Fibroblast of lung (primary cell): ENCODE measurements around the gene VENTX. TPM values are rescaled to one million over a fixed set of nuclear protein-coding genes. Genes with fewer than 3 reads are reported as not detected.
"Not testable (repeated sequence)": the region's sequence is repeated elsewhere in the genome, so short reads cannot be mapped to it uniquely, and the experiment has no call there.

Experiments used
- DNase-seq, 2 donors: peaks; one replicate each; pipeline versions ENCODE4 v3.0.0 to v3.0.0-alpha.2; 2010; ENCODE audit warnings: low read depth in 2 of 2
- H2AFZ ChIP-seq: 2 replicates; pipeline ENCODE4 v1.5.1; 2012; ENCODE audit warnings: low read length, control low read depth, inconsistent platforms
- H3K27ac ChIP-seq: 2 replicates; pipeline ENCODE4 v1.5.1; 2011; ENCODE audit warnings: low read length, control low read depth; ENCODE audit not compliant: insufficient read depth
- H3K27me3 ChIP-seq: 2 replicates; pipeline ENCODE4 v1.5.1; 2011; ENCODE audit warnings: mild to moderate bottlenecking, low read length; ENCODE audit not compliant: control insufficient read depth, insufficient read depth
- H3K36me3 ChIP-seq: 2 replicates; pipeline ENCODE4 v1.5.1; 2011; ENCODE audit warnings: low read length; ENCODE audit not compliant: control insufficient read depth, insufficient read depth
- H3K4me1 ChIP-seq: 2 replicates; pipeline ENCODE4 v1.5.1; 2011; ENCODE audit warnings: low read length; ENCODE audit not compliant: control insufficient read depth, insufficient read depth; ENCODE audit errors: extremely low read depth
- H3K4me2 ChIP-seq: 2 replicates; pipeline ENCODE4 v1.5.1; 2011; ENCODE audit warnings: low read length, control low read depth; ENCODE audit not compliant: insufficient read depth; ENCODE audit errors: extremely low read depth
- H3K4me3 ChIP-seq, 4 experiments: fragments of 200-600 bp in 1 of 4; sonication (generic) in 1 of 4; replicated peaks in 1 of 4; 2 replicates each; pipeline ENCODE4 v1.5.1; 2011 to 2016; ENCODE audit warnings: low read length in 4 of 4, low read depth in 3 of 4, mild to moderate bottlenecking in 3 of 4, control low read depth in 2 of 4, inconsistent platforms in 1 of 4, mixed read lengths in 1 of 4; ENCODE audit not compliant: insufficient read depth in 1 of 4; ENCODE audit errors: control extremely low read depth in 1 of 4
- H3K79me2 ChIP-seq: 2 replicates; pipeline ENCODE4 v1.5.1; 2012; ENCODE audit warnings: mild to moderate bottlenecking, low read length, inconsistent platforms; ENCODE audit not compliant: control insufficient read depth, insufficient read depth
- H3K9ac ChIP-seq: 2 replicates; pipeline ENCODE4 v1.5.1; 2011; ENCODE audit warnings: mild to moderate bottlenecking, low read length, control low read depth; ENCODE audit not compliant: insufficient read depth
- H3K9me3 ChIP-seq: 2 replicates; pipeline ENCODE4 v1.5.1; 2012; ENCODE audit warnings: low read depth, low read length; ENCODE audit not compliant: control insufficient read depth, insufficient read depth
- H4K20me1 ChIP-seq: 2 replicates; pipeline ENCODE4 v1.5.1; 2011; ENCODE audit warnings: low read length; ENCODE audit not compliant: control insufficient read depth, insufficient read depth; ENCODE audit errors: extremely low read depth
- EZH2 ChIP-seq: IDR thresholded peaks from 2 replicates; pipeline ENCODE4 v1.5.1; 2012; ENCODE audit warnings: low read length, control low read depth, mild to moderate bottlenecking; ENCODE audit errors: missing control alignments
- polyA plus RNA-seq, 2 donors: library from polyadenylated mRNA; depleted of rRNA in 1 of 2; stranded (reverse) in 1 of 2; unstranded in 1 of 2; fragments of >200 nt; gene quantifications; 2 replicates each; pipeline ENCODE4 v1.2.1, GENCODE V29; 2011 to 2012; ENCODE audit warnings: missing spikeins in 1 of 2
- total RNA-seq: library from RNA; depleted of rRNA; stranded (reverse); fragments of >200 nt; gene quantifications from 2 replicates; pipeline ENCODE4 v1.2.1, GENCODE V29; 2014
- TF ChIP-seq, protein P1 (sequence below), 2 donors: IDR thresholded peaks in 1 of 2; conservative IDR thresholded peaks in 1 of 2; 1 replicate in 1 of 2; 2 replicates in 1 of 2; pipeline ENCODE4 v1.5.1; 2011 to 2012; ENCODE audit warnings: low read length in 2 of 2, control low read depth in 1 of 2, inconsistent platforms in 1 of 2, low read depth in 1 of 2, mild to moderate bottlenecking in 1 of 2

VENTX gene
- total and polyA plus RNA-seq, 2 donors (not counting 1 experiment from before 2014, with no cell fraction given), result not detected

DNA sequence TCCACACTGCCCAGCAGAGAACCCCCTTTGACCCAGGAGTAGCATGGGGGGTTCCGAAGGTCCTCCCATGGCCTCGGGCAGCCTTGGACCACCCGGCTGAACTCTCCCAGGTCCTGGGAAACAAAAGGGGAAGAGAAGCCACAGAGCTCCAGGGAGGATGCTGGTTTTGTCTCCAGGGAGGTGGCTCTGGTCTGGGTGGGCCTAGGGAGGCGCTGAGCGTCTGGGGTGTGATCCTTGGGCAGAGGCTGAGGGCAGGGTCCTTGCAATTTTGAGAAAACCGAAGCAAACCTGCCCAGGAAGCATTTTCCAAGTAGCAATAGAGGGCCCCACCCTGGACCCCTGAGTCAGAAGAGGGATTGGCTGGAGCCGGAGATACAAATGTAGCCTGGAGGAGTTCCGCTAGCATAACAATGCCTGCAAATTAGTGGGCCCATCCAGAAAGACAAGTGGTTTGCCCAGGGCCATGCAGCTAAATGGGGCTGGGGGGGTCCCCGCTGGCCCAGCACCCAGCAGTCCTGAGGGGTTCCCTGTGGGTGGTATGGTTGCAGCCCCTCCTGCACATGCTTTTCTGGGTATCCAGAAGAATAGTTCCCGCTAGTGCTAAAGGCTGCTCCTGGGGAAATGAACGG lies 5.6 kb upstream of the VENTX start:
- Histone ChIP-seq H3K4me3 (no peak overlapping the region), H3K79me2 (no peaks in the 10 kb centered on the region), H3K27me3 (peaks cover 35% of the 10 kb centered on the region), H3K9ac (no peak overlapping the region), H3K4me2 (no peak overlapping the region), H3K9me3 (no peaks in the 10 kb centered on the region), H2AFZ (no peak overlapping the region), H4K20me1 (no peaks in the 10 kb centered on the region), H3K36me3 (no peaks in the 10 kb centered on the region), H3K27ac (no peak overlapping the region), H3K4me1 (no peaks in the 10 kb centered on the region)
- DNase-seq, result no peak
- TF ChIP-seq, protein P1, sequence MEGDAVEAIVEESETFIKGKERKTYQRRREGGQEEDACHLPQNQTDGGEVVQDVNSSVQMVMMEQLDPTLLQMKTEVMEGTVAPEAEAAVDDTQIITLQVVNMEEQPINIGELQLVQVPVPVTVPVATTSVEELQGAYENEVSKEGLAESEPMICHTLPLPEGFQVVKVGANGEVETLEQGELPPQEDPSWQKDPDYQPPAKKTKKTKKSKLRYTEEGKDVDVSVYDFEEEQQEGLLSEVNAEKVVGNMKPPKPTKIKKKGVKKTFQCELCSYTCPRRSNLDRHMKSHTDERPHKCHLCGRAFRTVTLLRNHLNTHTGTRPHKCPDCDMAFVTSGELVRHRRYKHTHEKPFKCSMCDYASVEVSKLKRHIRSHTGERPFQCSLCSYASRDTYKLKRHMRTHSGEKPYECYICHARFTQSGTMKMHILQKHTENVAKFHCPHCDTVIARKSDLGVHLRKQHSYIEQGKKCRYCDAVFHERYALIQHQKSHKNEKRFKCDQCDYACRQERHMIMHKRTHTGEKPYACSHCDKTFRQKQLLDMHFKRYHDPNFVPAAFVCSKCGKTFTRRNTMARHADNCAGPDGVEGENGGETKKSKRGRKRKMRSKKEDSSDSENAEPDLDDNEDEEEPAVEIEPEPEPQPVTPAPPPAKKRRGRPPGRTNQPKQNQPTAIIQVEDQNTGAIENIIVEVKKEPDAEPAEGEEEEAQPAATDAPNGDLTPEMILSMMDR (conservative IDR thresholded peaks at IDR 0.05 in 1 of 2, IDR thresholded peaks at IDR 0.05 in 1 of 2; ENCODE audit: low read depth in 1 of 2, low read length in 2 of 2), result no peak
- no peak for TF ChIP-seq EZH2

- not testable (repeated sequence) for H2AFZ ChIP-seq, H3K9ac ChIP-seq, H3K27ac ChIP-seq, H3K36me3 ChIP-seq, H3K79me2 ChIP-seq, H3K4me2 ChIP-seq, H3K9me3 ChIP-seq, DNase-seq, H3K4me3 ChIP-seq, H3K4me1 ChIP-seq, H4K20me1 ChIP-seq
- peaks cover 51% of the 10 kb centered on the region for H3K27me3 ChIP-seq
These were observed 2.9 kb upstream of the VENTX start for GRCh38 chr10:133234796-133235195.

GRCh38 chr10:133235265-133235855 lies 2.3 kb upstream of the VENTX start:
- H2AFZ ChIP-seq, result no peak overlapping the region
- no peak overlapping the region for H3K27ac ChIP-seq
- peaks cover 54% of the 10 kb centered on the region for H3K27me3 ChIP-seq
- H3K79me2 ChIP-seq, result no peaks in the 10 kb centered on the region
- no peak overlapping the region for H3K4me3 ChIP-seq
- H3K9ac ChIP-seq, result no peak overlapping the region
- no peak for TF ChIP-seq EZH2
- TF ChIP-seq, protein P1 (conservative IDR thresholded peaks at IDR 0.05 in 1 of 2, IDR thresholded peaks at IDR 0.05 in 1 of 2; ENCODE audit: low read depth in 1 of 2, low read length in 2 of 2), result no peak
- no peaks in the 10 kb centered on the region for H3K9me3 ChIP-seq
- no peaks in the 10 kb centered on the region for H3K4me1 ChIP-seq
- DNase-seq, result no peak
- H3K4me2 ChIP-seq, result no peak overlapping the region
- no peaks in the 10 kb centered on the region for H4K20me1 ChIP-seq
- H3K36me3 ChIP-seq, result no peaks in the 10 kb centered on the region
